ENCODE results near the gene MEX3D.

Gene MEX3D

GRCh38 chr19:1598777-1599459 is 30.8 kb upstream of the MEX3D start:
- in situ Hi-C loops (cut with MboI; ENCODE audit: low sequenced_read_pairs), result no loop called here

- in situ Hi-C loops (cut with MboI; ENCODE audit: low sequenced_read_pairs), result no loop called here
Observed at GRCh38 chr19:1593501-1593772, 25.3 kb upstream of the MEX3D start.

GRCh38 chr19:1592755-1593500 is 24.8 kb upstream of the MEX3D start, which contains the start of gene MBD3:
Gene MBD3, minus strand, starts transcription at chr19:1592865. Its CDS starts 234 bp downstream, at chr19:1592631.
- in situ Hi-C loops (cut with MboI; ENCODE audit: low sequenced_read_pairs), result no loop called here

- in situ Hi-C loops (cut with MboI; ENCODE audit: low sequenced_read_pairs), result no loop called here
Observed at GRCh38 chr19:1592024-1592754, 24.1 kb upstream of the MEX3D start.

GRCh38 chr19:1591421-1592023 is 23.4 kb upstream of the MEX3D start:
- in situ Hi-C loops (cut with MboI; ENCODE audit: low sequenced_read_pairs), result no loop called here

- in situ Hi-C loops (cut with MboI; ENCODE audit: low sequenced_read_pairs), result no loop called here
Observed at GRCh38 chr19:1590641-1591397, 22.7 kb upstream of the MEX3D start.

- in situ Hi-C loops (cut with MboI; ENCODE audit: low sequenced_read_pairs), result no loop called here
Observed at GRCh38 chr19:1587872-1588271, 19.7 kb upstream of the MEX3D start.

- in situ Hi-C loops (cut with MboI; ENCODE audit: low sequenced_read_pairs), result no loop called here
Observed at GRCh38 chr19:1585243-1585580, 17.1 kb upstream of the MEX3D start.

GRCh38 chr19:1584500-1585242 is 16.5 kb upstream of the MEX3D start:
- in situ Hi-C loops (cut with MboI; ENCODE audit: low sequenced_read_pairs), result no loop called here

GRCh38 chr19:1582201-1582600 is 14.1 kb upstream of the MEX3D start:
- in situ Hi-C loops (cut with MboI; ENCODE audit: low sequenced_read_pairs), result no loop called here

- in situ Hi-C loops (cut with MboI; ENCODE audit: low sequenced_read_pairs), result no loop called here
Observed at GRCh38 chr19:1580957-1581356, 12.8 kb upstream of the MEX3D start.

- in situ Hi-C loops (cut with MboI; ENCODE audit: low sequenced_read_pairs), result no loop called here
Observed at GRCh38 chr19:1580382-1580781, 12.3 kb upstream of the MEX3D start.

- in situ Hi-C loops (cut with MboI; ENCODE audit: low sequenced_read_pairs), result no loop called here
Observed at GRCh38 chr19:1579222-1579621, 11.1 kb upstream of the MEX3D start.

- in situ Hi-C loops (cut with MboI; ENCODE audit: low sequenced_read_pairs), result no loop called here
Observed at GRCh38 chr19:1577929-1578618, 9.9 kb upstream of the MEX3D start.

- in situ Hi-C loops (cut with MboI; ENCODE audit: low sequenced_read_pairs), result no loop called here
Observed at GRCh38 chr19:1577090-1577928, 9.2 kb upstream of the MEX3D start.

- in situ Hi-C loops (cut with MboI; ENCODE audit: low sequenced_read_pairs), result no loop called here
Observed at GRCh38 chr19:1576242-1577089, 8.3 kb upstream of the MEX3D start.

- in situ Hi-C loops (cut with MboI; ENCODE audit: low sequenced_read_pairs), result no loop called here
Observed at GRCh38 chr19:1575323-1576241, 7.5 kb upstream of the MEX3D start.
